GM23338 (cell line): Measurements from ENCODE around the gene MTMR3.

ENCODE experiments used
- CREB1 ChIP-seq: fragments of 250-450 bp; sonication (Bioruptor Pico); IDR thresholded peaks from 2 replicates; pipeline ENCODE4 v1.5.0; 2020; ENCODE audit warnings: low read depth, mild to moderate bottlenecking, moderate library complexity
- CTCF ChIP-seq, 2 experiments: fragments of 200-600 bp in 1 of 2; sonication (generic) in 1 of 2; conservative IDR thresholded peaks; 2 replicates each; pipeline versions ENCODE4 v1.5.1 to v1.6.1; 2016 to 2017; ENCODE audit warnings: antibody characterized with exemption in 2 of 2, low read depth in 2 of 2, mild to moderate bottlenecking in 2 of 2, moderate library complexity in 1 of 2
- EZH2 ChIP-seq: fragments of 200-600 bp; sonication (generic); IDR thresholded peaks from one replicate; pipeline ENCODE4 v1.8.0; 2017; ENCODE audit warnings: antibody characterized with exemption, mild to moderate bottlenecking, low read depth; ENCODE audit not compliant: unreplicated experiment
- EZH2phosphoT487 ChIP-seq: fragments of 200-600 bp; sonication (generic); IDR thresholded peaks from one replicate; pipeline ENCODE4 v1.8.1; 2018; ENCODE audit warnings: antibody characterized with exemption; ENCODE audit not compliant: unreplicated experiment
- JUNB ChIP-seq: IDR thresholded peaks from one replicate; pipeline ENCODE4 v1.6.1; 2016; ENCODE audit warnings: antibody characterized with exemption; ENCODE audit not compliant: unreplicated experiment
- POLR2AphosphoS5 ChIP-seq: IDR thresholded peaks from 2 replicates; pipeline ENCODE4 v1.6.1; 2016; ENCODE audit warnings: antibody characterized with exemption, low read depth
- REST ChIP-seq: IDR thresholded peaks from one replicate; pipeline ENCODE4 v1.6.1; 2018; ENCODE audit warnings: antibody characterized with exemption; ENCODE audit not compliant: unreplicated experiment
- ZNF114 ChIP-seq: fragments of 250-450 bp; sonication (Bioruptor Pico); IDR thresholded peaks from 2 replicates; pipeline ENCODE4 v1.5.0; 2020; ENCODE audit warnings: mild to moderate bottlenecking, moderate library complexity
- TF ChIP-seq, protein P1 (sequence below): IDR thresholded peaks from 2 replicates; pipeline ENCODE4 v1.6.1; 2016; ENCODE audit warnings: antibody characterized with exemption

- TF ChIP-seq CTCF (conservative IDR thresholded peaks at IDR 0.05; ENCODE audit: low read depth in 2 of 2), result no peak
- TF ChIP-seq REST, result no peak
- no peak for TF ChIP-seq POLR2AphosphoS5
- no peak for TF ChIP-seq EZH2
- TF ChIP-seq EZH2phosphoT487, result no peak
- no peak for TF ChIP-seq CREB1 (CRISPR knock-in tag)
- TF ChIP-seq, protein P1, sequence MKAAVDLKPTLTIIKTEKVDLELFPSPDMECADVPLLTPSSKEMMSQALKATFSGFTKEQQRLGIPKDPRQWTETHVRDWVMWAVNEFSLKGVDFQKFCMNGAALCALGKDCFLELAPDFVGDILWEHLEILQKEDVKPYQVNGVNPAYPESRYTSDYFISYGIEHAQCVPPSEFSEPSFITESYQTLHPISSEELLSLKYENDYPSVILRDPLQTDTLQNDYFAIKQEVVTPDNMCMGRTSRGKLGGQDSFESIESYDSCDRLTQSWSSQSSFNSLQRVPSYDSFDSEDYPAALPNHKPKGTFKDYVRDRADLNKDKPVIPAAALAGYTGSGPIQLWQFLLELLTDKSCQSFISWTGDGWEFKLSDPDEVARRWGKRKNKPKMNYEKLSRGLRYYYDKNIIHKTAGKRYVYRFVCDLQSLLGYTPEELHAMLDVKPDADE, result no peak
- TF ChIP-seq JUNB, result no peak
- no peak for TF ChIP-seq ZNF114 (CRISPR knock-in tag)
Observed at GRCh38 chr22:29842172-29842571, 40.8 kb upstream of the MTMR3 start.
